Renal cortical epithelial cell (primary cell): ENCODE results near the gene SLAMF8. TPM values are rescaled to one million over a fixed set of nuclear protein-coding genes. Genes with fewer than 3 reads are reported as not detected.
A peak's percentile ranks its signal among the peaks of the same experiment; 100 is the strongest.

ENCODE experiments used
- DNase-seq: peaks from one replicate; pipeline ENCODE4 v3.0.0-alpha.2; 2011; ENCODE audit warnings: low read depth
- total RNA-seq: library from RNA; depleted of rRNA; stranded (reverse); fragments of >200 nt; gene quantifications from 2 replicates; pipeline ENCODE4 v1.2.3, GENCODE V29; 2014

Gene SLAMF8
- total RNA-seq, 1 donor from 2014 or later: 0.30 TPM

DNA sequence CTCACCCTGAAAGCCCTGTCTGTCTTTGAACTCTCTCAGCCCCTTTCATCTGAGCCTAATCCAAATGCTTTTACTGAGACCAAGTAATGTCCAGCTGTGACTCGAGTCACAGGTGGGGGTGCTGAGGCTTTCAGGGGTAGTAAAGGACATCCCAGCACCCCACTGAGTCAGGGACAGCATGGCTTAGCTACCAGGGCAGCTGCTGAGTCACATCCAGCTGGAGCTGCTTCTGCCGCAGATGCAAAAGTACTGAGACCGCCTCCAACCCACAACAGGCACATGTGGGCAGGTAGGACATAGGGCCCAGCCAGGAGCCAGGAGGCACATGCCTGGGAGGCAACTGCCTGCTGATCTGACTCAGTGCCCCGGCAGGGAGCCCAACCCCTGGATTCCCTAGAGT lies 42.5 kb downstream of the SLAMF8 start:
- peak; percentile 86 for DNase-seq

- DNase-seq: no peak
These were observed 42.9 kb downstream of the SLAMF8 start for GRCh38 chr1:159869607-159870006.

DNA sequence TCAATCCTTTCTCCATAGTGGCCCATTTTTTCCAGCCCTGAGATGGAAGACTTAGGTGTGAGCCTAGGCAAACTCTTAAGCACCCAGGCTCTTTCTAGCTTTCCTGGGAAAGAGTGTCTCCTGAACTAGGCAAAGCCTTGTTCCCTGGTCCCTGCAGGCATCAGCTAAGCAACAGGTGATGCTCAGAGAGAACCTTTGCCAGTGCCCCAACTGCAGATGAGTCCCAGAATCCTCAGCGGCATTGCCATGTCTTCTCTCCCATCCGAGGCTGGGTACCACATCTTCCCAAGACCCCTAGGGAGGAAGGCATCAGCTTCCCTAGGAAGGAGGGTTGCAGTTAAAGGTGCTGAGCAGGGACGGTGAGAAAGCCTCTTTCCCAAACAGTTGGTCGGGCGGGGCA lies 44.0 kb downstream of the SLAMF8 start:
- DNase-seq: no peak

- no peak for DNase-seq
These were observed 46.2 kb downstream of the SLAMF8 start for GRCh38 chr1:159872891-159873290.

DNA sequence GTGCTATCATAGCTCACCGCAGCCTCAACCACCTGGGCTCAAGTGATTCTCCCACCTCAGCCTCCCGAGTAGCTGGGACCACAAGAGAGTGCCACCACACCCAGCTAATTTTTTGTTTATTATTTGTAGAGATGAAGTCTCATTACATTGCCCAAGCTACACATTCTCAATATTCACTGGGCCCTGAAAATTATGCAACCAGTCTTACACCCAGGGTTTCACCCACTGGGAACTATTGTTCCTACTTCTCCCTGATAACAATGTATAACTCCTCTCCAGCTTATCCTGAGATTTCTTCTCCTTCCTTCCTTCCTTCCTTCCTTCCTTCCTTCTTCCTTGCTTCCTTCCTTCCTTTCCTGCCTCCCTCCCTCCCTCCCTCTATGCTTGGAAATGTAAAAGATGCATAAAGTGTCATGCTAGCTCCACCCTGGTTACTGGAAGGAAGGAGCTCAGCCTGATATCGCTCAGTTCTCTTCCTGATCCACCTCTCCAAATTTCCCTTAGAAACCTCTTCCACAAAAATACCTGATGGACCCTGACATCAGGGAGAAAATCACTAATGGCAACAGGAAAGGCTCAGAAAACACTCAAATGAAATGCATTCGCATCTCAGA lies 47.0 kb downstream of the SLAMF8 start:
- DNase-seq: peak; percentile 54

DNA sequence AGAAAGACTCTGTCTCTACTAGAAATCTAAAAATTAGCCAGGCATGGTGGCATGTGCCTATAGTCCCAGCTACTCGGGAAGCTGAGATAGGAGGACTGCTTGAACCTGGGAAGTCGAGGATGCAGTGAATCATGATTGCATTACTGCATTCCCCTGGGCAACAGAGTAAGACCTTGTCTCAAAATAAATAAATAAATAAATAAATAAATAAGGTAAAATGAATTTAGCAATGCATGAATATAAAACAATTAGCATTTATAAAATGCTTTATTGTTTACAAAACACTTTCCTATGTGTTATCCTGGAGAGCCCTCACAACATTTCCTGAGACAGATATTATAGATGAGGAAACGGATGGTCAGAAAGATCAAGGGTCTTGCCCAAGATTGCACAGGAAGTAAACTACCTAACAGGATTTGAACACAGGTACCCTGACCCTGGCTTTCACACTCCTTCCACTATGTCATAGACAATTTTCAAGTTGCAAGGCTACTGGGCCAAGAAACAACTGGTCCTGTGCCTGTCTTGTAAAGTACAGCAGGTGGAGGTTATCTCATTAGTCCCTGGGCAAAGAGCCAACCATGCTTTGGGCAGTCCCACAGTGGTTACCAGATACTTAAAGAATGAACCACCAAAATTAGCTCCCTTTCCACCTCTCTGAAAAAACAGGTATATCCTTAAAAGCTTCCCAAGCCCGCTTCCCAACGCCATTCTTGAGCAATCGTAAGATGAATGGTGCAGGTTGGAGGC lies 51.2 kb downstream of the SLAMF8 start:
- DNase-seq: no peak

DNA sequence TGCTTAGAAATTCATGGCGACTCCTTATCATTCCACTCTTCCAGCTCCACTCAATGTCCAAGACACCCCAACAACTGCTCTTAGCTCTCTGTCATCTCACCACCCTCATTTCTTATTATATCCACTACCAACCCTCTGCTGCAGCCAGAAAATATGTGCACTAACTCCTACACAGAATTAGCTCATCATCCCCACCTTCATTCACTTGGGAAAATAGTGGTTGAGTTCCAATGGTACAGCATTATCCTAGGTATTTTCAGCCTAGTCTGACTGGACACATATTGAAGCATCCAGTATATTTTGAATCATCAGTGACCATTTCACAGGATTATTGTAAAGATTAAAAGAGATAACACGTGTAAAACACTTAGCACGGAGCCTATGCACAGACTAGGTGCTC lies 52.5 kb downstream of the SLAMF8 start:
- DNase-seq: no peak

DNA sequence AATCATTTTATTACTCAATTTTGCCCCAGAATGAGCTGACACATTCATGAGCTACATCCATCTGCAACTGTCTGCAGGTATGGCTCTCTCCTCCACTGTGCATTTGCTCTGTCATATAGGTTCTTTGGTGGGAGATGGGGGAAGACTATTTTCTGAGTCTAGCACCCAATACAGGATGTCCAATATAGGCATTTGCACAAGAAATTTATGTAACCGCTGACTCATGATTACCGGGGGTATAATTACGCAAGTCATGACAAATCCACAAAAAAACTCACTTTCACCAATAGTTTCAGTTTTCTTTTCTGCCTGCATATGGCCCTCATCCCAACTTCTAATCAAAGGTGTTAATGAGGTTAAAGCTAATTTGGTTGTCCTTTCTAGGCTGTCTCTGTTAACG lies 53.3 kb downstream of the SLAMF8 start:
- peak; percentile 75 for DNase-seq

GRCh38 chr1:159880430-159880829 lies 53.8 kb downstream of the SLAMF8 start:
- no peak for DNase-seq

DNA sequence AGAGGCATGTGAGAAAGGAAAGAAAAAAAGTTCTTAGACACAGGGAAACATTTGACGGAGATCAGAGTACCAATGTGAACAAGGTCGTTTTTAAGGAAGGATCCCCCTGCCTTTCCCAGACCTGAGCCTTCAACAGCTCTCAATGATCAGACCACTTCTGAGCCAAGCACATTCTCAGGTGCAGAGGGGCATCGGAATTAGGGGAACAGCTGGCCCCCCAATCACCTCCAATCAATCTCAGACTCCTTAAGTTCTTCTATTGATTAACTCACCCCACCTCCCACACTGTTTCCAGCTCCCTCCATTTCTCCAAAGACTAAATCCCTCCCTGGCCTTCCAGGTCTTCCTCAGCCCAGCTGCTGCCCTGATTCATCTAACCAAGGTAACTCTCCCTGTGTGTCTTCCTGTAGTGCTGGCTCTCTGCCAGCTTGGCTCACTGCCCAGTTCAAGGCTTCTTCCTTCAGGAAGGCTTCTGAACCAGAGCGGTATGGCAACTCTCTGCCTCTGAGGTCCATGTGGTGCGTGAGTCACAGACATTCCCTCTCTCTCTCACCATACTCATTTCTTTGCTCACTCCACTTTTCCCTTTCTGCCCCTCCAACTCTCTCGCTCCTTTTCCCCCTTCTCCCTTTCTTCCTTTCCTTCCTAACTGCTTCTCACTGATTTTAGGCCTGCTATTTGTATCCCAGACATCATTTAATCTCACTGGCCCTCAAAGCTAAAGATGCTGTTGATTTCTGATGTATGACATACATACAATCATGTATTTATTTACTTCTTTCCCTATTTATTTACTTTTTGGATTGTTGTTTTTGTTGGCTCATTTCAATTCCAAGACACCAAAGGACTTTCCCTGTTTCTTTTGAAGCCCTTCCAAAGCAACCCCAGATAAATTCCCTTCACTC lies 55.2 kb downstream of the SLAMF8 start:
- DNase-seq: peak; percentile 100

DNA sequence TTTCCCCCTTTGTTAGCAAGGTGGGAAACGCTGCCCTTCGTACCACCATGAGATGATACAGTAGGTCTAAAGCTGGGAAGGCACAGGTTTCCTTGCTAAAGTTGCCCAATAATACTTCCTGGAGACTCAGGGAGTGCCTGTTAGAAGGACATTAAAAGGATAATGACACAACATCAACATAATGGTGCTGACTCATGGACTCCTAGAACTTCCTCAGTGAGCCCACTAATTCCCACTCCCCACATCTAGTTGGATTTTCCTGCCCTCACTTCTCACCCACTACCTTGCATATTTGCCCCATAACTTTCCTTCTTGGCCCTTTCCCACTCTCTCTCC lies 55.8 kb downstream of the SLAMF8 start:
- peak; percentile 88 for DNase-seq

- no peak for DNase-seq
These were observed 56.5 kb downstream of the SLAMF8 start for GRCh38 chr1:159883134-159883533.

DNA sequence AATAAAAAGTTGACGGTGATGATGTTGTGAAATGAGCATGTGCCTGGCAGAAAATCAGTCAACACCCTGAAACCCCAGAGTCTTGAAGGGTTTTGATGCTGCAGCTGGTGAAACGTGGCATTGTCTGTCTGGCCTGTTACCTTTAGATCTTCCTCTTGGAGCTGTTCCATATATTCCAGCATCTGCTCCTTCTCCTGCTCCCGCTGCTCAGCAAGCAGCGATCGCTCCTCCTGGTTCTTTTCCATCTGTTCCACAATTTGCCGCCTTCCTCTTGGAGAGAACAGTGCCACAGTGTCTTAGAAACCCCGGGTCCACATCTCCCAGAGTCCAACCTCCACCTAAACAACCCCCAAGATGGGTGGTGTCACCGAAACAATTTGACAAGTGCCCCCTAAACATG lies 57.6 kb downstream of the SLAMF8 start:
- DNase-seq: no peak

Other genes with a start within 250 kb of the SLAMF8 start
- not detected in 2 replicates for gene APCS, start 239.0 kb upstream of the SLAMF8 start, total RNA-seq
- not detected in 2 replicates for gene CRP, start 112.3 kb upstream of the SLAMF8 start, total RNA-seq
- gene DUSP23, start 45.9 kb upstream of the SLAMF8 start, total RNA-seq: 34.0 and 69.3 TPM in 2 replicates
- gene FCRL6, start 24.5 kb upstream of the SLAMF8 start, total RNA-seq: 0.05 TPM in 1 of 2 replicates, not detected in the other
- not detected in 2 replicates for gene VSIG8, start 35.8 kb downstream of the SLAMF8 start, total RNA-seq
- 0.25 and 0.69 TPM in 2 replicates for gene CFAP45, start 73.3 kb downstream of the SLAMF8 start, total RNA-seq
- gene TAGLN2, start 98.6 kb downstream of the SLAMF8 start, total RNA-seq: 526 and 548 TPM in 2 replicates
- gene IGSF9, start 118.7 kb downstream of the SLAMF8 start, total RNA-seq: not detected in 2 replicates
- not detected in 2 replicates for gene SLAMF9, start 127.4 kb downstream of the SLAMF8 start, total RNA-seq
- gene PIGM, start 205.1 kb downstream of the SLAMF8 start, total RNA-seq: 4.0 and 5.2 TPM in 2 replicates
- 0.15 TPM in 1 of 2 replicates, not detected in the other for gene KCNJ10, start 243.3 kb downstream of the SLAMF8 start, total RNA-seq